GM21619 (cell line): ENCODE data around the gene ASB6.

Experiments
- ATAC-seq: cut with Tn5 transposase; IDR thresholded peaks from one replicate; pipeline ENCODE4 v1.9.1; 2021; ENCODE audit not compliant: unreplicated experiment

The ASB6 gene

GRCh38 chr9:129627556-129628440, 14.2 kb downstream of the ASB6 start:
- no peak for ATAC-seq

- peak; percentile 28 for ATAC-seq
These were observed 15.2 kb downstream of the ASB6 start for GRCh38 chr9:129626625-129627284.

- peak; percentile 64 for ATAC-seq
These were observed 15.8 kb downstream of the ASB6 start, which contains the start of gene NTMT1 for GRCh38 chr9:129626079-129626624. Gene NTMT1, plus strand, starts transcription at chr9:129626163. Its CDS starts 6,541 bp downstream, at chr9:129632704.

GRCh38 chr9:129624947-129625346, 17.0 kb downstream of the ASB6 start:
- no peak for ATAC-seq

GRCh38 chr9:129624168-129624759, 17.7 kb downstream of the ASB6 start:
- no peak for ATAC-seq

GRCh38 chr9:129623331-129623730, 18.6 kb downstream of the ASB6 start:
- no peak for ATAC-seq

GRCh38 chr9:129620669-129621295, 21.2 kb downstream of the ASB6 start, which contains the start of gene C9orf50:
Gene C9orf50, minus strand, starts transcription at chr9:129621101. Its CDS starts 527 bp downstream, at chr9:129620574.
- ATAC-seq: no peak

GRCh38 chr9:129619787-129620668, 21.9 kb downstream of the ASB6 start:
- no peak for ATAC-seq

GRCh38 chr9:129617167-129617566, 24.8 kb downstream of the ASB6 start:
- ATAC-seq: no peak

- no peak for ATAC-seq
These were observed 26.3 kb downstream of the ASB6 start for GRCh38 chr9:129615407-129616285.

GRCh38 chr9:129614932-129615331, 27.0 kb downstream of the ASB6 start:
- ATAC-seq: no peak

GRCh38 chr9:129613520-129614175, 28.3 kb downstream of the ASB6 start:
- no peak for ATAC-seq

- no peak for ATAC-seq
These were observed 29.0 kb downstream of the ASB6 start for GRCh38 chr9:129612815-129613519.

- ATAC-seq: no peak
These were observed 29.8 kb downstream of the ASB6 start for GRCh38 chr9:129612123-129612522.

GRCh38 chr9:129611307-129611800, 30.6 kb downstream of the ASB6 start:
- no peak for ATAC-seq

GRCh38 chr9:129610473-129611306, 31.3 kb downstream of the ASB6 start:
- peak; percentile 50 for ATAC-seq

- no peak for ATAC-seq
These were observed 31.8 kb downstream of the ASB6 start for GRCh38 chr9:129610213-129610472.
